H1 (cell line): ENCODE measurements around the gene NCSTN.

Experiments
- BRCA1 ChIP-seq: IDR thresholded peaks from 2 replicates; pipeline ENCODE4 v1.6.1; 2012; ENCODE audit warnings: low read depth, low read length, improper control_type of control experiment
- CTCF ChIP-seq, 3 experiments: IDR thresholded peaks; 1 replicate in 2 of 3; 2 replicates in 1 of 3; pipeline versions ENCODE4 v1.5.1 to v1.6.1; 2011; ENCODE audit warnings: low read length in 3 of 3, mild to moderate bottlenecking in 3 of 3, inconsistent platforms in 2 of 3, low read depth in 1 of 3, moderate library complexity in 1 of 3; ENCODE audit not compliant: insufficient read depth in 1 of 3; ENCODE audit errors: control extremely low read depth in 1 of 3
- POLR2AphosphoS5 ChIP-seq: IDR thresholded peaks from 2 replicates; pipeline ENCODE4 v1.6.1; 2011; ENCODE audit warnings: low read depth, low read length
- RNF2 ChIP-seq: fragments of 200-900, 300-1000 bp; sonication (generic); IDR thresholded peaks from 2 replicates; pipeline ENCODE4 v1.7.1; 2016; ENCODE audit warnings: borderline replicate concordance, low read depth, mild to moderate bottlenecking, antibody characterized with exemption, low read length; ENCODE audit not compliant: poor library complexity, severe bottlenecking; ENCODE audit errors: missing control alignments

DNA sequence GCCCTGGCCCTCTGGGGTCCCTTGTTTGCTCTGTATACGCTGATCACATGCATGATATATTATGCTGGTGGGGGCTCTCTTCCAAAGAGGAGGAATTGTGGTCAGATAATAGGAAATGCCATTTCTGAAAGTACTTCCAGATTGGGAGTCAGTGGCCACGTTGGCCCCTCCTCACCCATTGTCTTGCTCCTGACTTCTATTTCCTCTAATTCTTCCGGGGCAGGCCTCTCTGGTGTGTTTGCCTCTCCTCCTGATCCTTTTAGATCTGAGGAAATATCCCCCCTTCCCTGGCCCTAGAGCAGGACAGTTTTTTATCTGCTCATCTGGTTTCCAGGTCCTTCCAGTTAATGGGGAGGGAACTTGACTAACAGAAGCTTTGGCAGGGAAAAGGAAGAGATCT, 60.1 kb downstream of the NCSTN start:
- TF ChIP-seq POLR2AphosphoS5 = no peak
- no peak for TF ChIP-seq RNF2
- TF ChIP-seq CTCF (IDR thresholded peaks at IDR 0.05; ENCODE audit: control extremely low read depth in 1 of 3, insufficient read depth in 1 of 3, low read depth in 1 of 3, low read length in 3 of 3) = no peak
- TF ChIP-seq BRCA1 = no peak
